22Rv1 (cell line): ENCODE results near the gene G3BP2.

ENCODE experiments used
- CTCF ChIP-seq: fragments of 450-650 bp; IDR thresholded peaks from 2 replicates; pipeline ENCODE4 v1.5.1; 2017; ENCODE audit warnings: mild to moderate bottlenecking
- ZFX ChIP-seq: fragments of 450-650 bp; IDR thresholded peaks from 2 replicates; pipeline ENCODE4 v1.6.1; 2017; ENCODE audit warnings: antibody characterized with exemption, borderline replicate concordance

- TF ChIP-seq CTCF (no peak), ZFX (no peak)
These were observed 1.3 kb downstream of the G3BP2 start for GRCh38 chr4:75671802-75672421.
